ENCODE measurements around the gene SHROOM3. TPM values are rescaled to one million over a fixed set of nuclear protein-coding genes. Genes with fewer than 3 reads are reported as not detected.

The SHROOM3 gene
- polyA plus RNA-seq, 1 donor from 2014 or later = 2.7 TPM

GRCh38 chr4:76616526-76616925 is 181.5 kb downstream of the SHROOM3 start:
- H3K9ac ChIP-seq (ENCODE audit: low read length) = no peak overlapping the region
- H3F3A ChIP-seq (ENCODE audit: insufficient read depth, low read length, poor library complexity, severe bottlenecking) = no peaks in the 10 kb centered on the region
- no peak overlapping the region for H2AFZ ChIP-seq (ENCODE audit: low read depth, low read length)
- H3K36me3 ChIP-seq (ENCODE audit: insufficient read depth, low read length) = no peaks in the 10 kb centered on the region
- no peak overlapping the region for H3K27ac ChIP-seq (ENCODE audit: low read length)
- no peaks in the 10 kb centered on the region for H3K79me2 ChIP-seq (replicated peaks; ENCODE audit: insufficient read depth, low read length)
- H3K4me2 ChIP-seq (ENCODE audit: low read length) = no peak overlapping the region
- no peaks in the 10 kb centered on the region for H3K27me3 ChIP-seq (ENCODE audit: insufficient read depth, low read depth, low read length)
- no peaks in the 10 kb centered on the region for H4K20me1 ChIP-seq (ENCODE audit: insufficient read depth)
- TF ChIP-seq, protein P1, sequence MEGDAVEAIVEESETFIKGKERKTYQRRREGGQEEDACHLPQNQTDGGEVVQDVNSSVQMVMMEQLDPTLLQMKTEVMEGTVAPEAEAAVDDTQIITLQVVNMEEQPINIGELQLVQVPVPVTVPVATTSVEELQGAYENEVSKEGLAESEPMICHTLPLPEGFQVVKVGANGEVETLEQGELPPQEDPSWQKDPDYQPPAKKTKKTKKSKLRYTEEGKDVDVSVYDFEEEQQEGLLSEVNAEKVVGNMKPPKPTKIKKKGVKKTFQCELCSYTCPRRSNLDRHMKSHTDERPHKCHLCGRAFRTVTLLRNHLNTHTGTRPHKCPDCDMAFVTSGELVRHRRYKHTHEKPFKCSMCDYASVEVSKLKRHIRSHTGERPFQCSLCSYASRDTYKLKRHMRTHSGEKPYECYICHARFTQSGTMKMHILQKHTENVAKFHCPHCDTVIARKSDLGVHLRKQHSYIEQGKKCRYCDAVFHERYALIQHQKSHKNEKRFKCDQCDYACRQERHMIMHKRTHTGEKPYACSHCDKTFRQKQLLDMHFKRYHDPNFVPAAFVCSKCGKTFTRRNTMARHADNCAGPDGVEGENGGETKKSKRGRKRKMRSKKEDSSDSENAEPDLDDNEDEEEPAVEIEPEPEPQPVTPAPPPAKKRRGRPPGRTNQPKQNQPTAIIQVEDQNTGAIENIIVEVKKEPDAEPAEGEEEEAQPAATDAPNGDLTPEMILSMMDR (IDR thresholded peaks at IDR 0.05; ENCODE audit: poor library complexity, severe bottlenecking) = no peak
- TF ChIP-seq SMC3 (conservative IDR thresholded peaks at IDR 0.05; ENCODE audit: poor library complexity) (no peak), EZH2 (IDR thresholded peaks at IDR 0.05; ENCODE audit: borderline replicate concordance, insufficient read depth, low read length, poor library complexity, severe bottlenecking) (no peak), MXI1 (conservative IDR thresholded peaks at IDR 0.05; ENCODE audit: poor library complexity, severe bottlenecking) (no peak), TAF1 (IDR thresholded peaks at IDR 0.05; ENCODE audit: low read depth) (no peak), EP300 (conservative IDR thresholded peaks at IDR 0.05; ENCODE audit: poor library complexity, severe bottlenecking) (no peak), RAD21 (conservative IDR thresholded peaks at IDR 0.05) (no peak), POLR2AphosphoS5 (IDR thresholded peaks at IDR 0.05) (no peak)
- TF ChIP-seq, protein P2, sequence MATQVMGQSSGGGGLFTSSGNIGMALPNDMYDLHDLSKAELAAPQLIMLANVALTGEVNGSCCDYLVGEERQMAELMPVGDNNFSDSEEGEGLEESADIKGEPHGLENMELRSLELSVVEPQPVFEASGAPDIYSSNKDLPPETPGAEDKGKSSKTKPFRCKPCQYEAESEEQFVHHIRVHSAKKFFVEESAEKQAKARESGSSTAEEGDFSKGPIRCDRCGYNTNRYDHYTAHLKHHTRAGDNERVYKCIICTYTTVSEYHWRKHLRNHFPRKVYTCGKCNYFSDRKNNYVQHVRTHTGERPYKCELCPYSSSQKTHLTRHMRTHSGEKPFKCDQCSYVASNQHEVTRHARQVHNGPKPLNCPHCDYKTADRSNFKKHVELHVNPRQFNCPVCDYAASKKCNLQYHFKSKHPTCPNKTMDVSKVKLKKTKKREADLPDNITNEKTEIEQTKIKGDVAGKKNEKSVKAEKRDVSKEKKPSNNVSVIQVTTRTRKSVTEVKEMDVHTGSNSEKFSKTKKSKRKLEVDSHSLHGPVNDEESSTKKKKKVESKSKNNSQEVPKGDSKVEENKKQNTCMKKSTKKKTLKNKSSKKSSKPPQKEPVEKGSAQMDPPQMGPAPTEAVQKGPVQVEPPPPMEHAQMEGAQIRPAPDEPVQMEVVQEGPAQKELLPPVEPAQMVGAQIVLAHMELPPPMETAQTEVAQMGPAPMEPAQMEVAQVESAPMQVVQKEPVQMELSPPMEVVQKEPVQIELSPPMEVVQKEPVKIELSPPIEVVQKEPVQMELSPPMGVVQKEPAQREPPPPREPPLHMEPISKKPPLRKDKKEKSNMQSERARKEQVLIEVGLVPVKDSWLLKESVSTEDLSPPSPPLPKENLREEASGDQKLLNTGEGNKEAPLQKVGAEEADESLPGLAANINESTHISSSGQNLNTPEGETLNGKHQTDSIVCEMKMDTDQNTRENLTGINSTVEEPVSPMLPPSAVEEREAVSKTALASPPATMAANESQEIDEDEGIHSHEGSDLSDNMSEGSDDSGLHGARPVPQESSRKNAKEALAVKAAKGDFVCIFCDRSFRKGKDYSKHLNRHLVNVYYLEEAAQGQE (IDR thresholded peaks at IDR 0.05; ENCODE audit: borderline replicate concordance) = no peak
- no peaks in the 10 kb centered on the region for H3K9me2 ChIP-seq (ENCODE audit: insufficient read depth, low read length)
- H3K4me3 ChIP-seq (ENCODE audit: low read length) = no peak overlapping the region
- H3K9me3 ChIP-seq (ENCODE audit: low read length) = no peaks in the 10 kb centered on the region

DNA sequence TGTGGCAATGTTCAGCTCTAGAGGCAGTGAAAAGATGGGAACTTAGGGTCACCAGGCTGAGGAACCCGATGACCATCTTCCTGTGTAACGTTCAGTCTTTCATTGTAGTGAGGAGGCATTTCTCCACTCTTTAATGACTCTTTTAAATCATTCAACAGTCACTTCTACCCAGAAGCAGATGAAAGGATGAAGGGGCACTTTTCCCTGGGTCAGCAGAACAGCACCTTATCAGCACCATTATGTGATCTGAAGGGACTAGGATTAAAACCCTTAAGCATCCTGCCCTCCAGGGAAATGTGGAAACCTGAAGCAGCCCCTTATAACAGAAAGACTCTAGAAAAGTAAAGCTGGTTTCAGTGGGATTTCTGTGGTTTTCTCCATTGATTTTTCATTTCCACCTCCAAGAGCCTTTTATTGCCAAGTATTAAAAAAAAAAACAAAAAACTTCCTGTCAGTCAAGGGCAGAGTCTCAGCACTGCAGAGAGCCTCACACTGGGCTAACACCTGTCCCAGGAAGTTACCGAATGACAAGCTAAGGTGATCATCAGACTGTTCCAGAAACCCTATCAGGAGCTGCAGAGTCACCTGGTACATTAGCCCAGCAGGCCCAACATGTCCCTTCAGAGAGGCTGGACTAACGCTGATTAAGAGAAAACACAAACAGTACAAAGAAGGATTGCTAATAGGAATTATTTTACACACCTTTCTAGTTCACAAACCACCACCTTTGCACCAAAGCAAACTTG is 185.9 kb downstream of the SHROOM3 start:
- Histone ChIP-seq H3K9me2 (ENCODE audit: insufficient read depth, low read length) (no peaks in the 10 kb centered on the region), H4K20me1 (ENCODE audit: insufficient read depth) (no peaks in the 10 kb centered on the region), H2AFZ (ENCODE audit: low read depth, low read length) (no peak overlapping the region), H3K4me3 (ENCODE audit: low read length) (no peak overlapping the region), H3K79me2 (replicated peaks; ENCODE audit: insufficient read depth, low read length) (peaks cover 4% of the 10 kb centered on the region), H3K36me3 (ENCODE audit: insufficient read depth, low read length) (no peaks in the 10 kb centered on the region), H3K9ac (ENCODE audit: low read length) (no peak overlapping the region), H3K27me3 (ENCODE audit: insufficient read depth, low read depth, low read length) (no peaks in the 10 kb centered on the region), H3K4me2 (ENCODE audit: low read length) (no peak overlapping the region), H3K9me3 (ENCODE audit: low read length) (no peaks in the 10 kb centered on the region), H3F3A (ENCODE audit: insufficient read depth, low read length, poor library complexity, severe bottlenecking) (no peaks in the 10 kb centered on the region), H3K27ac (ENCODE audit: low read length) (no peak overlapping the region)
- TF ChIP-seq POLR2AphosphoS5 (IDR thresholded peaks at IDR 0.05) = no peak
- TF ChIP-seq EZH2 (IDR thresholded peaks at IDR 0.05; ENCODE audit: borderline replicate concordance, insufficient read depth, low read length, poor library complexity, severe bottlenecking) = no peak
- TF ChIP-seq, protein P2 (IDR thresholded peaks at IDR 0.05; ENCODE audit: borderline replicate concordance) = no peak
- TF ChIP-seq MXI1 (conservative IDR thresholded peaks at IDR 0.05; ENCODE audit: poor library complexity, severe bottlenecking) = no peak
- no peak for TF ChIP-seq RAD21 (conservative IDR thresholded peaks at IDR 0.05)

Measured in neural cell (in vitro differentiated cells).